HG02678 (cell line): ENCODE data around the gene RPL11.
A peak's percentile ranks its signal among the peaks of the same experiment; 100 is the strongest.
"Not testable (repeated sequence)": the region's sequence is repeated elsewhere in the genome, so short reads cannot be mapped to it uniquely, and the experiment has no call there.

Experiments
- ATAC-seq: cut with Tn5 transposase; IDR thresholded peaks from one replicate; pipeline ENCODE4 v1.9.1; 2021; ENCODE audit warnings: mild to moderate bottlenecking, moderate library complexity; ENCODE audit not compliant: unreplicated experiment

RPL11 gene

DNA sequence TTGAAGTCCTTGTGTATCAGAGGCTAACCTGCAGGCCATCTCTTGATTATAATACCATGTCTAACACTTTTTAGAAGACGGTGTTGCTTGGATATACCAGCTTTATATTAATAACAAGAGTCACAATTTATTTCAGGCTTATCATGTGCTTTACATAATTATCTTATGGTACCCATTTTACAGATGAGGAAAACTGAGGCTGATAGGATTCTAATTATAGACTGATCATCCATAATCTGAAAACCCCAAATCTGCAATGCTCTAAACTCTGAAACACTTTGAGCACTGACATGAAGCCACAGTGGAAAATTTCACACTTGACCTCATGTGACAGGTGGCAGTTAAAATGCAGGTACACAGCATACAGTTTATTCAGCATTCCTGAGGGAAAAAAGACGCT lies 7.2 kb upstream of the RPL11 start:
- ATAC-seq: no peak

DNA sequence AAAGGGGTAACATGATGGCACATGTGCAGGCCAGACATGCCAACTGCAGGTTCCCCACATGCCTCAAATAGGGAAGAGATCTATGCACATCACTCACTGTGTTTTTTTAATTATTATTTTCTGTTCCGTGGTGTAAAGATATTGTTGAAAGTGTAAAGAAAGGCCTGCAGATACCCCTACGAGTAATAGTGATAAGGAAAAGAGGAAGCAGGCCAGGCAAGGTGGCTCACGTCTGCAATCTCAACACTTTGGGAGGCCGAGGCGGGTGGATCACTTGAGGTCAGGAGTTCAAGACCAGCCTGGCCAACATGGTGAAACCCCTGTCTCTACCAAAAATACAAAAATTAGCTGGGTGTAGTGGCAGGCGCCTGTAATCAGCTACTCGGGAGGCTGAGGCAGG lies 6.4 kb upstream of the RPL11 start:
- not testable (repeated sequence) for ATAC-seq

- ATAC-seq: not testable (repeated sequence)
Observed at GRCh38 chr1:23687680-23688079, 3.9 kb upstream of the RPL11 start.

GRCh38 chr1:23688281-23688680 lies 3.3 kb upstream of the RPL11 start:
- ATAC-seq: not testable (repeated sequence)

DNA sequence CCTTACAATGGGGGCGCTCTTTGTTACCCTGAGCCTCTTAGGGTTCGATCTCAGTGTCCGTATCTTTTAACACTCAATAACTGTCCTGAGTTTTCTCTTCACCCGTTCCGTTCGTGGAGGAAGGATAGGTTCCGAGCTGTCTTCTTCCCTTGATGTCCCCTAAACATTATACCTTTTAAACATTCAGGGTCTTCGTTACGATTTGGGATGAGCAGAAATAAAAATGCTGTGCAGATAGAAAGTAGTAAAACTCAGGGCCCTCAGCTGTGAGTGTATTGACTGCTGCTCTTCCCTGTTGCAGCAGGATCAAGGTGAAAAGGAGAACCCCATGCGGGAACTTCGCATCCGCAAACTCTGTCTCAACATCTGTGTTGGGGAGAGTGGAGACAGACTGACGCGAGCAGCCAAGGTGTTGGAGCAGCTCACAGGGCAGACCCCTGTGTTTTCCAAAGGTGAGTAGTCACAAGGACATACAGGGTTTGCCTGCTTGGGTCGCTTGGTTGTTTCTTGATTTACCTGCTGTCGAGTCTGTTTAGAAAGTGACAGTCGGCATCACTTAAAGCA lies 784 bp downstream of the RPL11 start:
- no peak for ATAC-seq

GRCh38 chr1:23693599-23693998 lies 2.0 kb downstream of the RPL11 start:
- ATAC-seq: no peak

DNA sequence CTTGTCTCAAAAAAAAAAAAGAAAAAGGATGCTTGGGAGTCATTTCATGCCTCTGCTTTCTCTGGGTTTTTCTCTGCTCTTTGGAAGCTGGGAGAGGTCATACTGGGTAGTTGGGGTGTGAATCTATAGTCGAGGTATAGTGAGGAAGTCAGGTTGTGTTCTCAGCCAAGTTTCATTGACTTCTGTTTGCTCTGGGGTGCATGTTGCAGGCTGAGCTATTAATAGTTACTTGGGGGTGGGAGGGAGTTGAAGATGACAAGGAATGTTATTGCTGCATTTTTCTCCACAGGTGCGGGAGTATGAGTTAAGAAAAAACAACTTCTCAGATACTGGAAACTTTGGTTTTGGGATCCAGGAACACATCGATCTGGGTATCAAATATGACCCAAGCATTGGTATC lies 2.8 kb downstream of the RPL11 start:
- ATAC-seq: no peak

DNA sequence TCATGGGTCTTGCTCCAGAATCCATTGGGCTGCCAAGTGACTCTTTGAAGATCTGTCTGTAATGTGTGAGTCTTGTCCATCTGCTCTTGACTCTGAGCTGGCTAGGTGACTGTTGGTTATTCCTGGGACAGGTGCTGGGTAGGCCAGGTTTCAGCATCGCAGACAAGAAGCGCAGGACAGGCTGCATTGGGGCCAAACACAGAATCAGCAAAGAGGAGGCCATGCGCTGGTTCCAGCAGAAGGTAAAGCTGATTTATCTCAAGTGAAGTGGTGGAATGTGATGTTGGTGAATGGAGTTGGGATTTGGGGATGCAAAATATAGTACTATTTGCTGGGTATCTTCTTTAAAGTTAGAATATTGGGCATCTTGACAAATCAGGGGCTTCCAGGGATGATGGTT lies 4.1 kb downstream of the RPL11 start:
- no peak for ATAC-seq

DNA sequence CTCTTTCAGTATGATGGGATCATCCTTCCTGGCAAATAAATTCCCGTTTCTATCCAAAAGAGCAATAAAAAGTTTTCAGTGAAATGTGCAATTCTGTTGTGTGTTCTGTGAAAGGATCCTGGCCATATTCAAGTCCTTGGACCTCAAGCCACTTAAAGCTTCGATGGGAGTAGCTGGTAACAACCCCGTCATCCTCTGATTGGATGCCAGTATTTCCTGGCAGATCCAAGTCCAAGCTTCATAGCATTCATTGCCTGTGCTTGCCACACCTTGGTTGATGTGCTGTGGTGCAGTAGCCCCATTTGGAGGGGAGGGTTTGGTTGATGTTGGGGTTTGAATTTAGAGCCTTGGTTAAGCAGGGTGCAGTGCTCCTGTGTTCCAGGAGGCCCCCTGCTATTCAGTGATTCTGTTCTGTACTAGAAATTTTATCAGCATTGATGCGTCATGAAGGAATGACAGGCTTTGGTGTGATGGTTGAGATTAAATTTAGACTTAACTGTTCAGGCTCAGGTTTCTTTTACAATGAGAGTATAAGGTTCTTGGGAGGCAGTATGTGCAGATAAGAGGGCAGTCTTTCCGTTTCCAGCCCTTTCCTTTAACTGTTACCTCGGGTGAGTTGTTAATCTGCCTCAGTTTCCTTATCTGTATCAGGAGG lies 4.9 kb downstream of the RPL11 start:
- no peak for ATAC-seq

- ATAC-seq: no peak
Observed at GRCh38 chr1:23698466-23698865, 6.9 kb downstream of the RPL11 start.

DNA sequence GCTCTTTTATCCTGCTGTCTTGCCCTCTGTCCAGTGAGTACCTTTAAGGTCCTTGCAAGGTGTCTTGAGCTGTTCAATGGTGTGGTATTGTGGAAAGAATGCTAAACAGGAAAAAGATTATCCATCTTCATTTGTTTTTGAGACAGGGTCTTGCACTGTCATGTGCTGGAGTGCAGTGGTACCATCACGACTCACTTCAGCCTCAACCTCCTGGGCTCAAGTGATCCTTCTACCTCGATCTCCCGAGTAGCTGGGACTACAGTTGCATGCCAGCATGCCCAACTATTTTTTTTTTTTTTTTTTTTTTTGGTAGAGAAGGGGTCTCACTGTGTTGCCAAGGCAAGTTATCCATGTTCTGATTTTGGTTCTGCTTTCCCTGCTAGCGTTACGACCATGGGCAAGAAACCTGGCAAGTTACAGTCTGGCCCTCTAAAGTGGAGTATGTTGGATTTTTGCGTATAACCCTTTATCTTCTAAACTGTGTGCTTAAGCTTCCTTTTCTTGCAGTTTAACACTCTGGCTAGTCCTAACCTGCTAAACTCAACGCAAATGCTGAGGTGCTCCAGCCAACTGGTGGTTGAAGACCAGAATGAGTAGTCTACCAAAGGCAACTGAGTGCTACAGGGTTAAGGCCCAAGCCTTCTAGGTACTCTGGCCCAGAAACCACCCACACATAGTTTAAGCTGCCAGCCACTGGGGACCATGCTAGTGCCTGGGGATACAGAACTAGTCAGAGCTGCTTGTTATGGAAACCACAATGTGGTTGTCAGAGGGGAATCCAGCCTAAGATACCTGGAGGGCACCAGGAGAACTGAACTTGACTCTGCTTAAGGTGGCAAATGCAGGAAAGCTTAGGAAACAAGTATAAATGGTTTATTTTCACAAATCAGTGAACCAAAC lies 7.9 kb downstream of the RPL11 start:
- ATAC-seq: no peak

GRCh38 chr1:23701310-23701709 lies 9.7 kb downstream of the RPL11 start:
- no peak for ATAC-seq

GRCh38 chr1:23701996-23702395 lies 10.4 kb downstream of the RPL11 start:
- no peak for ATAC-seq

DNA sequence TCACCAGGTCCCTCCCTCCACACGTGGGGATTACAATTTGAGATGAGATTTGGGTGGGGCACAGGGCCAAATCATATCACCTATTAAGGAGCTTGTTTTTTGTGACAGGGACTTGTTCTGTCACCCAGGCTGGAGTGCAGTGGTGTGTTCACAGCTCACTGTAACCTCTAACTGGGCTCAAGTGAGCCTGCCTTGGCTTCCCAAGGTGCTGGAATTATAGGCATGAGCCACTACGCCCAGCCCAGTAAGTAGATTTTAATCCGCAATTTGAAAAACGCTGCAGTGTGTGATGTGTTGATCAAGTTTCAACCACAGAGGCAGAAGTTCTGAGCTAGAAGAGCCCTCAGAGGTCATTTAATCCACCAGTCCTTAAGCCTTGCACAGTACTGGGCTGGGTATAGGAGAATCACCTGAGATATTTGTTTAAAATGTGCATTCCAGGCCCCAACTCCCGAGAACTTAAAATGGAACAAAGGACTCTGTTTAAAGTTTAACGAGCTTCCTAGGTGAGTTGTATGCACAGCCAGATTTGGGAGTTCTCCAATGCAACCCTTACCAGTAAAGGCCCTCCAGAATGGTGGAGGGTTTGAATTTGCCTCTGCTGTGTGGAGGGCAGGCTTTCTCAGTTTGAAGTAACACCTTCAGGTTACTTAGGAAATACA lies 13.4 kb downstream of the RPL11 start:
- no peak for ATAC-seq

GRCh38 chr1:23709229-23709628 lies 17.6 kb downstream of the RPL11 start:
- ATAC-seq: no peak

DNA sequence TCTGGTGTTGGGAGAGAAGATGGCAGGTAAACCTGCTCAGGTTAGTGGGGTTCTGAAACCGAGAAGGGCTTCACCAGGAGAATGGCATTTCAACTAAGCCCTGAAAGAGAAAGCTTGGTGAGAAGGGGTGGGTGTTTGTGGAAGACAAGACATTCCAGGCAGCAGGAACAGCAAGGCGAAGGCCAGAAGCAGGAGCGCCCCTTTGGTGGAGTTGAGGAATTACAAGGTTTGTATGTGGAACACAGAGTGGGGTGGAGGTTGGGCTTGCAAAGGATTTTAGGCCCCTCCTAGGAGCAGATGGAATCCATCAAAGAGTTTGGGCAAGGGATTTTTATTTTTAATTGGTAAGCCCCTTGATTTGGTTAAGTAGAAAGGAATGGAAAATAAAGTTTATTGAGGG lies 26.9 kb downstream of the RPL11 start:
- no peak for ATAC-seq

GRCh38 chr1:23719162-23719820 lies 27.7 kb downstream of the RPL11 start:
- no peak for ATAC-seq

DNA sequence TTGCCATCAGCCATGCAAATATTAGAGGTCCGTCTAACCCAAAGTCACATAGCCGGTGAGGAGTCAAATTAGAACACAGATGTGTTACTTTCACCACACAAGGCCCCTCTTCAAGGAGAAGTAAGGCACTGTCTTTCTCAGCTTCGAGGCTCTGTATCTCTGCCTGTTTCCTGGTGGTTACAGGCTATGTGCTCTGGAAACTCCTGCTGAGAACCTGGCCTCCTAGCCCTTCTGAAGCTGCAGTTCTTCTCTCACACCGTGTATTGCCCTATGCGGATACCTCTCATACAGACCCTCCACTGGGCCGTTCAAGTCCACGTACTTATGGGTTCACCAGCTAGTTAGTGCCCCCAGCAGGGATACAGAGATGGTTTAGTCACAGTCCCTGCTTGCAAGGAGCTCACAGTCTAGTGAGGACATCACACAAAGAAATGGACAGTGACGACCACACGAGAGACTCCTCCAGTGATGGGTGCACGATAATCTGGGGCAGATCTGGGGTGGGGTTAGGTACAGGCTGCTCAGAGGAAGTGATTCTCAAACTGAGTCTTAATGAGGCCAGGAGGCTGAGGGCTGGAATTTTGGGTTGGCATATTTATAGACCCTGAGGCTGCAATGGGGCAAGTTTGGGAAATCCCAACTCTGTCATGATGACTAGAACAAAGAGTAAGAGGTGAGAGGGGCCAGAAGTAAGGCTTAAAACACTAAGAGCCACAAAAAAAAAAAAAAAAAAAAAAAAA lies 28.8 kb downstream of the RPL11 start:
- ATAC-seq: peak; percentile 73

DNA sequence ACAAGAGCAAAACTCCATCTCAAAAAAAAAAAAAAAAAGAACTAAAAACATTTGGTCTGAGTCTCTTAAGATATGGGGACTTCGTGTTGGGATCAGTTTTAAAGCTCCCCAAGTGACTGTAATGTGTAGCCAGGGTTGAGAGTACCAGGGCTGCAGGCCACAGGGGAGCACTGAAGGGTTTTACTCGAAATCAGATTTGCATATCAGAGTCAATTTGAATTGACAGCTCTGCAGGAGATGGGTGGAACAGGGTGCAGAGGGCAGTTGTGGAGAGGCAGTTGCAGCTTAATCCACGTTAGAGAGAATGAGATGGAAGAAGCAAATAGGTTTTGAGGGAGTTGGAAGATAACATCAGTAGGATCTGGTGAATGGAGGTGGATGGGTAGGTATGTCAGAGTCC lies 31.0 kb downstream of the RPL11 start:
- no peak for ATAC-seq

DNA sequence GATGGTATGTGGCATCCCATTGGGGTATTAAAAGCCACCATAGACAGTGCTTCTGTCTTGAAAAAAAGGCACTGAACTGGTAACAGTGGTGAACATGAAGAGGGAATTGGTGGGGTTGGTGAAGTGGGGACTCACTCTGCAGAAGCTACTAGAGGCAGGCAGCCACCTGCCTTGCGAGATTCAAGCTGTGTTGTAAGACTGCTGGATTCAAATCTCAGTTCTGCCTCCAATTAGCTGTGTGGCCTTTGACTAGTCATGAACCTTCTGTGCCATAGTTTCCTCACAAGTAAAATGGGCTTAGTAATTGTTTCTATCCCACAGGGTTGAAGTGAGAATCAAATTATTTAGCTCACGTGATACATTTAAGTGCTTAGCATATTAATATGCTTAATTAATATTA lies 35.1 kb downstream of the RPL11 start:
- no peak for ATAC-seq
